GM18870 (cell line): ENCODE data around the gene PRPSAP2.
"Not testable (repeated sequence)": the region's sequence is repeated elsewhere in the genome, so short reads cannot be mapped to it uniquely, and the experiment has no call there.

Experiments used
- ATAC-seq: cut with Tn5 transposase; IDR thresholded peaks from one replicate; pipeline ENCODE4 v1.9.1; 2021; ENCODE audit warnings: moderate library complexity; ENCODE audit not compliant: unreplicated experiment

PRPSAP2 gene

DNA sequence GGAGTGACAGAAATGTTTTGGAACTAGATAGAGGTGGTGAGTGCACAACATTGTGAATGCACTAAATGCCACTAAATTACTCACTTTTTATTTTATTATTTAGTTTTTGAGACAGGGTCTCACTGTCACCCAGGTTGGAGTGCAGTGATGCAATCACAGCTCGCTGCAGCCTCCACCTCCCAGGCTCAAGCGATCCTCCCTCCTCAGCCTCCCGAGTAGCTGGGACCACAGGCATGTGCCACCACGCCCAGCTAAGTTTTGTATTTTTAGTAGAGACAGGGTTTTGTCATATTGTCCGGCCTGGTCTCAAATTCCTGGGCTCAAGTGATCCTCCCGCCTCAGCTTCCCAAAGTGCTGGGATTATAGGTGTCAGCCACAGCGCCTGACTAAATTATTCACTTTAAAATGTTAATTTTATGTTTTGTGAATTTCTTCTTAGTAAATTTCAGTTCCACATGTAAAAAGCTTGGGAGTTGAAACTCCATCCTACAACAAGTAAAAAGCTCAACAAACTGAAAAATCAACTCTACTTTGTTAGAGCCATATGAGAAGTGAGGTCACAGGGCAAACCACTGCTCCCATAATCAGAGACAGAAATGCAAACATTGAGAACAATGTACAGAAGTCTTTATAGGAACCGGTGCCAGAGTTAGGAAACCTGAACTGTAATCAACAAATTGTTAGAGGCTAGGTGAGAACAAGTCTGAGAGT lies 80.2 kb downstream of the PRPSAP2 start:
- ATAC-seq: no peak

DNA sequence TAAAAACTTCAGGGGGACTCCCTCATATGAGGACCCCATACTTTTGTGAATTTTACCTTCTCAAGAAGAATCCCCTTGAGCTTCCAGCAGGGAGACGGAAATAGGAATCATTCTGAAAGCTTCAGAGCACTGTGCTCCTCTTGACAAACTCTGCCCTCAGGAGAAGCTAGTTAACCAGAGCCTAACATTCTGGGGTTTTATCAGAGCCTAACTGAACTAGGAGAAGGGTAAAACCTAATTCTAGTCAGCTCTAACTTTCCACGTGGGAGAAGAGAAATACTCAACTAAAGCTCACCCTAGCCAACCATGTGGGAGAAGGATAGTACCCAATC lies 80.7 kb downstream of the PRPSAP2 start:
- no peak for ATAC-seq

DNA sequence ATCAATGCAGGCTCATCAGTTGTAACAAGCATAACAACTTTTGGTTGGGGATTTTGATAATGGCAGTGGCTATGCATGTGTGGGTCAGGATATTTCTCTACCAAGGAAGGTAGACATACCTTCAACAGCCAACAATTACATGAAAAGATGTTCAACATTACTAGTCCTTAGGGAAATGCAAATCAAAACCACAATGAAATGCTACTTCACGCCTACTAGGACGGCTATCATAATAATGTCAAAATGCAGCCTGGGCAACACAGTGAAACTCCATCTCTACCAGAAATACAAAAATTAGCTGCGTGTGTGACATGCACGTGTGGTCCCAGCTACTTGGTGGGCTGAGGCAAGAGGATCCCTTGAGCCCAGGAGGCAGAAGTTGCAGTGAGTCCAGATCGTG lies 86.7 kb downstream of the PRPSAP2 start:
- no peak for ATAC-seq

DNA sequence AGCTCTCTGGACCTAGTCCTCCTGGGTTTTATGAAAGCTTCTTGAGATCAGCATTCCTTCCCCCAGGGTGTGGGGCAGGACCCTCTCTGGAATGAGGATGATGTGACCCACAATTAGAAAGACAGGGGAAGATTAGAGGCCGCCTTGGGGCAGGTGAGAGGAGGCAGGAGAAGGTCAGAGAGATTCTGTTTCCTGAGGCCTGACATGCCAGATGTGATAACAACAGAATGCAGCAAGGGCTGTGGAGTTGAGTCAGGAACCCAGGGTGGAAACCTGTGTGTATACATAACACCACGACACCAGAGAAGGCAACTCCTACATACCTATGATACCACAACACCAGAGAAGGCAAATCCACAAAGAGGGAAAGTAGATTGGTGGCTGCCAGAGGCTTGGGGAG lies 88.6 kb downstream of the PRPSAP2 start:
- ATAC-seq: no peak

- ATAC-seq: no peak
These were observed 89.9 kb downstream of the PRPSAP2 start for GRCh38 chr17:18947866-18948265.

DNA sequence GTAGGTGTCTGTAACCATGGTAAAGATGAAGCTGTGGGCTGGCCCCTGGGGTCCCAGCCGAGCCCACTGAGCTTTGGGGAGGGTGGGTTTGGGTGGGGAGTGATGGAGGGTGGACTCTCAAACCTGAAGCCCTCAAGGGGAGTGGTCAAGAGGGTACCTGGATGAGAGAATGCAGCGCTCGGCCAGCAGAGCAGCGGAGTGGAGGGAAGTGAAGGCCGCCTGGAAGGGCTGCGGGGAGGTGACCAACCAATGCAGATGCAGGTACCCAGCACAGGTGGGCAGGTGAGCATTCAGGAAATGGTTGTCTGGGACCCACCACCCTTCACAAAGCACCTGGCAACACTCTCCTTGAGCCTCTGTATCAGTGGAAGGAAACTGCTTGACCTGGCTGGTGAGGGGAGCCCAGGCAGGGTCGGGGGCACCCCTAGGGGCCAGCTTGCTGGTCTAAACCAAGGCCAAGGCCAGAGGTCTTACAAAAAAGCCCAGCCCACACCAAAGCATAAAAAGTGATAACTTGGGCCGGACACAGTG lies 90.6 kb downstream of the PRPSAP2 start:
- ATAC-seq: no peak

- no peak for ATAC-seq
These were observed 91.6 kb downstream of the PRPSAP2 start for GRCh38 chr17:18949566-18949965.

GRCh38 chr17:18950346-18950745 lies 92.4 kb downstream of the PRPSAP2 start:
- no peak for ATAC-seq

GRCh38 chr17:18950944-18951905 lies 93.3 kb downstream of the PRPSAP2 start:
- ATAC-seq: no peak

DNA sequence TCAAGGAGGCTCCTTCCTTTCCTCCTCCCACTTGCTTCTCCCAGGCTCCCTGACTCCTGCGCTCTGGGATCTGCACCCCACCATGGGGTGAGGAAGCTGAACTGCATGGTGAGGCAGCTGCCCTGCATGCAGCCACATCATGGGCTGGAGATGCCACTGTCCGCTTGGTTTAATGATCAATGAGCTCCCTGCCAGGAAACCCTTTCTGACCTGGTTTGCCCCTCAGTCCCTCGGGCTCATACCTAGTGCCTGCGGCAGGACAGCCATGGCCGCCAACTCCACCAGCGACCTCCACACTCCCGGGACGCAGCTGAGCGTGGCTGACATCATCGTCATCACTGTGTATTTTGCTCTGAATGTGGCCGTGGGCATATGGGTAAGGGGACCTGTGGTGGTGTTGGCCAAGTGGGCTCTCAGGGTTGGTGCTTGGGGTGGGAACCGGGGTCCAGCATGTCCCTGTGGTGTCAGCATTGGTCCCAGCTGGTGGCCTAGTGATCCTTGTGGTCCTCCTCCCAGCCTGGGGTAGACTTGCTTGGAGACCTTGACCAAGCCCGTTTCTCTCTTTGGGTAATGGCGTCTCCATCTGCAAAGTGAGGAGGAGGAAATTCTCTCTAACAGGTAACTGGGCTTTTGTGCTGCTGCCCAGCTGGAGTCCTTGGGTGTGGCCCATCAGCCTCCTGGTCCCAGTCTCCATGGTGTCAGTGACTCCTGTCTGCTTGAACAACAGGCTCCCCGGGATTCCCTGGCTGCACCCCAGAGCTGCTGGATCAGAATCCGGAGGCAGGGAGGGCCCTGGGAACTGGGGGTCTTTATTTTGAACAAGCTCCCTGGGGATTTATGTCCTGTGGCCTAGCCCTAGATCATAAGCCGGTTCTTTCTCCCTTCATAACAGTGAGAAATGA lies 94.3 kb downstream of the PRPSAP2 start, which contains the start of gene SLC5A10:
TSS of gene SLC5A10 (plus strand) at position 225 of the 902 bp plus-strand sequence. CDS start at position 266, 41 bp downstream.
- ATAC-seq: no peak

DNA sequence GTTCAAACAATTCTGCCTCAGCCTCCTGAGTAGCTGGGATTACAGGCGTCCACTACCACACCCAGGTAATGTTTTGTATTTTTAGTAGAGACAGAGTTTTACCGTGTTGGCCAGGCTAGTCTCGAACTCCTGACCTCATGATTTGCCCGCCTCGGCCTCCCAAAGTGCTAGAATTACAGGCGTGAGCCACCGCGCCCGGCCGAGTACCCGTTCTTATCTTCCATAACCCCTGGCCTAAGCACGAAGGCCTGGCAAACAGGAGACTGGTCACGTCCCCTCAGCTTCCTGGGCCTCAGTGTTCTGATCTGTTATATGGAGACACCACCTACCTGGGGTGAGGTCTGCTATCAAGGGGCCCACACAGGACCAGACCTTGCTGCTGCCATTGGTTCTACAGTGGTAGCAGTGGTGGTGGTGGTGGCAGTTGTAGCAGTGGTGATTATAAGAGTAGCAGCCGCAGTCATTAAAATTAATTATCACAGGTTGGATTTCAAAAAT lies 95.3 kb downstream of the PRPSAP2 start:
- ATAC-seq: no peak

- no peak for ATAC-seq
These were observed 96.4 kb downstream of the PRPSAP2 start for GRCh38 chr17:18954321-18954720.

- ATAC-seq: no peak
These were observed 97.1 kb downstream of the PRPSAP2 start for GRCh38 chr17:18955009-18955408.

- ATAC-seq: not testable (repeated sequence)
These were observed 98.1 kb downstream of the PRPSAP2 start for GRCh38 chr17:18956021-18956420.

GRCh38 chr17:18956581-18956980 lies 98.7 kb downstream of the PRPSAP2 start:
- ATAC-seq: no peak

DNA sequence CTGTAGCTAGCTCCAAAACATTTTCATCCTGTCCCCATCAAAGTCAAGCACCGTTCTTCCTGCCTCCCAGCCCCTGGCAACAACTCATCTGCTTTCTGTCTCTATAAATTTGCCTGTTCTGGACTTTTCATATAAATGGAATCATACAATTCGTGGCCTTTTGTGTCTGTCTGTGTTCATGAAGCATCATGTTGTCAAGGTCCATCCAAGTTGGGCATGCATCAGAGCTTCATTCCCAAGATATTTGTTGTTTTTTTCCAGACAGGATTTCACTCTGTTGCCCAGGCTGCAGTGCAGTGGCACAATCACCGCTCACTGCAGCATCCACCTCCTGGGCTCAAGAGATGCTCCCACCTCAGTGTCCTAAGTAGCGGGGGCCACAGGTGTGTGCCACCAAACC lies 99.9 kb downstream of the PRPSAP2 start:
- no peak for ATAC-seq

DNA sequence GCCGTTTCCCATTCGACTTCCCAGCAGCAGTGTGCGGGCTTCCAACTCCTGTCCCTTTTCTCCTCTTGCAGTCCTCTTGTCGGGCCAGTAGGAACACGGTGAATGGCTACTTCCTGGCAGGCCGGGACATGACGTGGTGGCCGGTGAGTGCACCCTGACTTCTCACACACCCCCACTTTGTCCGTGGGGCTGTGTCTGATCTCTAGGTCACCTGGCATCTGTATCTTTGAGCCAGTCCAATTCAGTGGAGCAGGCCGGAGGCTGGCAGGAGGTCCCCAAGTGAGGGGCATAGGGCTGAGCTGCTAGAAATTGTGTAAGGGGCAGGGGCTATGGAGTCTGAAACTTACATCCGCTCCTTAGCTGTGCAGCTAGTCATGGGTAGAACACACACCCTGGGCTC lies 100.7 kb downstream of the PRPSAP2 start:
- ATAC-seq: no peak

GRCh38 chr17:18959071-18959844 lies 101.3 kb downstream of the PRPSAP2 start:
- no peak for ATAC-seq

DNA sequence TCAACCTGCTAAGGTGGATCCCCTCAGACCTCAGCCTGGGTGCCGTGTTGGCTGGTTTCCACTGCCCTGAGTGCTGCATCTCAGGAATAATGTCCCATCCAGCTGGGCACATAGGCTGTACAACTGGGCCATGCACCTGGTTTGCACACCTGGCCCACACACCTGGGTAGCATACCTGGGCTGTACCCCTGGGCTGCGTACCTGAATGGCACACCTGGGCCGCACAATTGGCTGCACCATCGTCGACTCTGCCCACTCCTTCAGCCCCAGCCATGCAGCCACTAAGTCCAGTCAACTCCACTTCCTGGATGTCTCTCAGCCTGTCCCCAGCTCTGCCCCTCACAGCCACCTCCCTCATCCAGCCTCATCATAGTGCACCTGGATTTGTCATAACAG lies 101.9 kb downstream of the PRPSAP2 start:
- no peak for ATAC-seq

DNA sequence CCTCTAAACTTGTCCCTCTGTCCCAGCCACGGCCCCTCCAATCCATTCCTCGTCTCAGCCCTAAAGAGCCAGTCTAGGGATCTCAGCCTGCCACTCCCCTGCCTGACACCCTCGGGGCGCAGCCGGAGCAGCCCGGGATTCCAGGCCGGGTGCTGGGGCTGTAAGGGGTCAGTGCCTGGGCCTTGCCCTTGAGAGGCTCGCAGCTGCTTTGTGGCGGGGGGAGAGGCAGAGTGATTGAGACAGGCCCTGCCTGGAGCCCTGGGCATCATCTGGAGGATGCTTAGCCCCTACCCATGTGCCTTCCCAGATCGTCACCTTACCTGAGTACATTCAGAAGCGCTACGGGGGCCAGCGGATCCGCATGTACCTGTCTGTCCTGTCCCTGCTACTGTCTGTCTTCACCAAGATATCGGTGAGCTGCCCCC lies 102.3 kb downstream of the PRPSAP2 start:
- ATAC-seq: no peak
